ENCODE measurements around the gene TMPRSS6.

DNA sequence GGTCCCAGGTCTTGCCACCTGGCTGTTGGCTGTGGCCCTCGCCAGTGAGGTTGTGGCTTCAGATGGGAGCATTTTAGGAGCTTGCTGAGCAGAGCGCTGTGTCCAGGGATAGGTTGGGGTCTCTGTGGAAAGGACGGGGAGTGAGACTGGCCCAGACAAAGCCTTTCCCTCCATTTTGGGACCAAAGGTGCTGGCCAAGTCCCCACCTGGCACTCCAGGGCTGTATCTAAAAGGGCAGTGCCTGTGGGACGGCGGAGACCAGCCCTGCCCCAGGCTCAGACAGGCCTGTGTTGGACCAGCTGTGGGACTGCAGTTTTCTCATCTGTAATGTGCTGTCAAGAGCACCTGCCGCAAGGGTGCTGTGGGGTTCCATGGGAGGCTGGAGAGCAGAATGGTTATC lies 62.9 kb downstream of the TMPRSS6 start:
- TF ChIP-seq EZH2 (IDR thresholded peaks at IDR 0.05) (no peak), ZNF274 (IDR thresholded peaks at IDR 0.05; ENCODE audit: low read depth, low read length) (no peak), POLR2AphosphoS5 (IDR thresholded peaks at IDR 0.05; ENCODE audit: low read depth, low read length) (no peak), RAD21 (IDR thresholded peaks at IDR 0.05; ENCODE audit: low read depth) (no peak)
- TF ChIP-seq, protein P1, sequence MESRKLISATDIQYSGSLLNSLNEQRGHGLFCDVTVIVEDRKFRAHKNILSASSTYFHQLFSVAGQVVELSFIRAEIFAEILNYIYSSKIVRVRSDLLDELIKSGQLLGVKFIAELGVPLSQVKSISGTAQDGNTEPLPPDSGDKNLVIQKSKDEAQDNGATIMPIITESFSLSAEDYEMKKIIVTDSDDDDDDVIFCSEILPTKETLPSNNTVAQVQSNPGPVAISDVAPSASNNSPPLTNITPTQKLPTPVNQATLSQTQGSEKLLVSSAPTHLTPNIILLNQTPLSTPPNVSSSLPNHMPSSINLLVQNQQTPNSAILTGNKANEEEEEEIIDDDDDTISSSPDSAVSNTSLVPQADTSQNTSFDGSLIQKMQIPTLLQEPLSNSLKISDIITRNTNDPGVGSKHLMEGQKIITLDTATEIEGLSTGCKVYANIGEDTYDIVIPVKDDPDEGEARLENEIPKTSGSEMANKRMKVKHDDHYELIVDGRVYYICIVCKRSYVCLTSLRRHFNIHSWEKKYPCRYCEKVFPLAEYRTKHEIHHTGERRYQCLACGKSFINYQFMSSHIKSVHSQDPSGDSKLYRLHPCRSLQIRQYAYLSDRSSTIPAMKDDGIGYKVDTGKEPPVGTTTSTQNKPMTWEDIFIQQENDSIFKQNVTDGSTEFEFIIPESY (IDR thresholded peaks at IDR 0.05; ENCODE audit: extremely low read depth, insufficient replicate concordance, low read length), result no peak
- TF ChIP-seq, protein P2, sequence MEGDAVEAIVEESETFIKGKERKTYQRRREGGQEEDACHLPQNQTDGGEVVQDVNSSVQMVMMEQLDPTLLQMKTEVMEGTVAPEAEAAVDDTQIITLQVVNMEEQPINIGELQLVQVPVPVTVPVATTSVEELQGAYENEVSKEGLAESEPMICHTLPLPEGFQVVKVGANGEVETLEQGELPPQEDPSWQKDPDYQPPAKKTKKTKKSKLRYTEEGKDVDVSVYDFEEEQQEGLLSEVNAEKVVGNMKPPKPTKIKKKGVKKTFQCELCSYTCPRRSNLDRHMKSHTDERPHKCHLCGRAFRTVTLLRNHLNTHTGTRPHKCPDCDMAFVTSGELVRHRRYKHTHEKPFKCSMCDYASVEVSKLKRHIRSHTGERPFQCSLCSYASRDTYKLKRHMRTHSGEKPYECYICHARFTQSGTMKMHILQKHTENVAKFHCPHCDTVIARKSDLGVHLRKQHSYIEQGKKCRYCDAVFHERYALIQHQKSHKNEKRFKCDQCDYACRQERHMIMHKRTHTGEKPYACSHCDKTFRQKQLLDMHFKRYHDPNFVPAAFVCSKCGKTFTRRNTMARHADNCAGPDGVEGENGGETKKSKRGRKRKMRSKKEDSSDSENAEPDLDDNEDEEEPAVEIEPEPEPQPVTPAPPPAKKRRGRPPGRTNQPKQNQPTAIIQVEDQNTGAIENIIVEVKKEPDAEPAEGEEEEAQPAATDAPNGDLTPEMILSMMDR (IDR thresholded peaks at IDR 0.05 in 2 of 3, conservative IDR thresholded peaks at IDR 0.05 in 1 of 3; ENCODE audit: borderline replicate concordance in 1 of 3, insufficient read depth in 1 of 3, low read depth in 2 of 3, low read length in 2 of 3), result no peak

All from HCT116 (cell line).